ENCODE data around the gene ZBTB20.

The ZBTB20 gene

GRCh38 chr3:114427285-114428043, 719.6 kb downstream of the ZBTB20 start:
- DNase-seq = no peak

DNA sequence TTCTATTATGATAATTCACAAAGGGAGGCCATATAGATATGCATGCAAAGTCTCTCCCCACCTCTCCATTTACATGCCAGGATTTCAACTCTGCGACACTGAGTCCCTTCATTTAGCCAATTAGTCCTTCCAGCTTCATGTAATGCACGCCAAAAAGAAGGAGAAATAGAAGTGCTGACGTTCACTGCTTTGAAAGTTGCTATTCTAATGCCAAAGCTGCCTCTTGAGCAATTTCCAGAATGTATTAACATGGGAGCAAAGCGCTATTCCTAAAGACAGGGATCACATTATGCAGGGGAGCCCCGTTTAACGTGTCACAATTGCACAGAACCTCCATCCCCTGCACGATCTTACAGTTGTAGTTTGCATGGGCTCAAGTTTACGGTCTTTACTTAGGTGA, 722.8 kb downstream of the ZBTB20 start:
- DNase-seq = no peak

DNA sequence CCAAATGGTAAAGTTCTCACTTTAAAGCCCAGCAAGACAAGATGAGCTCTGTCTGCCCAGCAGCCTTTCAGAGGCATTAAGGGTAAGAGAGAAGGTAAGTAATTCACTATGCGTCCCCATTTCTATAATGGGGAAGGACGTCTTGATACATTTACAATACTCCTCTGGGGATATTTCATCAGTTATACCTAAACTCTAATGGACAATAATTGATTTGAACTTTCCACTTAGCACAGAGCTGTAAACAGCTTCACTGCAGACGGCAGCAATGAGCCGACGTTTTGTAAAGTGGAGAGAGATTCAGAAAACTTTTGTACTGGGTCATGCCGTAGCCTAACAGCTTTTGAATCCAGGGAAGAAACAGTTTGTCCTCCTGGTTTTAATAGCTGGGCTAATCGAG, 725.9 kb downstream of the ZBTB20 start:
- no peak for DNase-seq

DNA sequence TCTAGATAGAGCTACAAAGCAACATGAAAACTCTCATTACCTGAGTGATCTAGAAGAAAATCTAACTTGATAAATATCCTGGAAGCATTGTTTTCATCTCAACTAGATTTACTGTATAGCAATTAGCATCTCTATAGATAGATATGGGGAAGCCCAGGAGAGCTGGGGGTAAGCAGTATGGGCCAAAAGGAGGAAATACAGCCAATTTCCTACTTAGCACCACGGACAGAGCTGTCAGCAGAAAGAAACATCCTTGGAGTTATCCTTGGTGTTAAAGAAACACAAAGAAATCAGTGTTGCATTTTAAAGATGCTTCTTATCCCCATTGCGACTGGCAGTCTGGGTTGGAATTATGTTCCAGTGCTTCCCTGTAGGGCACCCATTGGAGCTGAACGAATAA, 727.0 kb downstream of the ZBTB20 start:
- DNase-seq = no peak

- DNase-seq = no peak
Measured at GRCh38 chr3:114418724-114419543, 728.2 kb downstream of the ZBTB20 start.

DNA sequence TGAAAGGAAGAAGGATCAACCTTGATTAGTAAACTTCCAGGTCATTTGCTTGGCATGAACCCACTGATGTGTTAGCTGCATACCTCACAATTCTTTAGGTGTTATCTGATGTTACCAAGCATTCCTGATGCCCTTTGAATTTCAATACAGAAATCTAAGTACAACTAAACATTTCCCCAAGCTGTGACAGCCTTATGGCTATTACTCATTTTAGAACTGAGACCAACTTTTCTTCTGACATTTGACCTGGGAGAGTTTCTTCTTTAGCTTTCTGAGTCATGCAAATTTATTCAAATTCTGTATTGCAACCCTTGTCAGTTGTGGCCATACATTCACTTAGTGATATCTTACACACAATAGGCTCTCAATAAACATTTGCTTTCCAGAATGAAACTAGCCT, 729.0 kb downstream of the ZBTB20 start:
- DNase-seq = no peak

- DNase-seq = no peak
Measured at GRCh38 chr3:114417675-114418074, 729.4 kb downstream of the ZBTB20 start.

- no peak for DNase-seq
Measured at GRCh38 chr3:114417265-114417664, 729.8 kb downstream of the ZBTB20 start.

- no peak for DNase-seq
Measured at GRCh38 chr3:114411811-114412803, 735.0 kb downstream of the ZBTB20 start.

- no peak for DNase-seq
Measured at GRCh38 chr3:114411190-114411668, 735.9 kb downstream of the ZBTB20 start.

DNA sequence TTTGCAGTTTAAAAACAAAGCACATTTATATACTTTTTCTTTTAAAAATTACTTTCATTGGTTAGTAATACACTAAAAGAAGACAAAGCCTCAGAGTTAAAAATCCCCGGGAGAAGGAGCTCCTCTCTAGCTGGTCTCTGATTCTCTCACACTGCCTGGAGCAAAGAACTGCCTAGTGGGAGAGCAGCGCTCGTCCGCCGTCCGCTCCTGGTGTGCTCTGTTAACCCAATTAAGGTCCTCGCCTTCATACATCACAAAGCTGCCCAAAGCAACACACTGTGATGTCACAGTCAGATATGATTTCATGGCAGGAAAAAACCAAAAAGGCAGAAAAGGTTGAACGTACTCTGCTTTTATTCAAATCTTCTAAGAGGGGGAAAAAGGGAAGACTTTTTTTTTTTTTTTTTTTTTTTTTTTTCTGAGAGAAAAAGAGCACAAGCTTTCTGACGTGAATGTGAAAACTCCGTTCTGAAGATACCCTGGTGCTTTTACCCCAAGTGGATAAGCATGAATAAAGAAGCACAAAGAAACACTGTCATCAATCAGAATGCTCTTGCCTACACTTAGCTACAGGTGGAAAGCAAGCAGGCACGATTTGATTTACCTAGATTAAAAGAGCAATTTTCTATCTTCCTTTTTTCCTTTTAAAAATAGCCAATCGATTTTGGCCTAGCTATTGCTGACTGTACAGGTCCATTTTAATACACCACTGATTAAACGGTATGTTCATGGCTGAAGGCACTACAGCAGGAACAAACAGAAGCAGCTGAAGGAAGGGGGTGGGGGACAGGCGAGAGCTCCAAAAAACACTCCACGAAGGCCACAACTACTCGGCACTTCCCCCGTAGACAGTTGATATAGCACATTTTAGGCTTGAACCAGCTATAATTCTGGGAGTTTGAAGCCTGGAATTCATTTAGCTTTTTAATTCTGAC, 738.1 kb downstream of the ZBTB20 start:
- no peak for DNase-seq

- DNase-seq = no peak
Measured at GRCh38 chr3:114406922-114407321, 740.2 kb downstream of the ZBTB20 start.

DNA sequence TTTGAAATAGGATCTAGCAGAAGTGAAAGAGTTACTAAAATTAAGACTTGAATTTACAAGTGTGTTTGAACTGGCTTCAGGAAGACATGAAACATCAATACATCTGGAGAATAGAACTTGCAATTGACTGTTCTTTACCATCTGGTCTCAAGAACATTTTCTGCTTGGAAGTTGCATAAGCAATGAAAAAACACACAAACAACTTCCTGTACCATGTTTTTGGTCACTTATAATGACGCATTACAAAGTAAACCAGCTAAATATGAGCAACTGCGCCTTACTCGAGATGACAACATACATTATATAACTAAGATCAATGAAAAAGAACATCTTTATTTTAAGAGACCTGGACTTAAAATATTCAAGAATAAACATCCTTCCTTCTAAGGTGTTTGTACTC, 740.8 kb downstream of the ZBTB20 start:
- DNase-seq = no peak

DNA sequence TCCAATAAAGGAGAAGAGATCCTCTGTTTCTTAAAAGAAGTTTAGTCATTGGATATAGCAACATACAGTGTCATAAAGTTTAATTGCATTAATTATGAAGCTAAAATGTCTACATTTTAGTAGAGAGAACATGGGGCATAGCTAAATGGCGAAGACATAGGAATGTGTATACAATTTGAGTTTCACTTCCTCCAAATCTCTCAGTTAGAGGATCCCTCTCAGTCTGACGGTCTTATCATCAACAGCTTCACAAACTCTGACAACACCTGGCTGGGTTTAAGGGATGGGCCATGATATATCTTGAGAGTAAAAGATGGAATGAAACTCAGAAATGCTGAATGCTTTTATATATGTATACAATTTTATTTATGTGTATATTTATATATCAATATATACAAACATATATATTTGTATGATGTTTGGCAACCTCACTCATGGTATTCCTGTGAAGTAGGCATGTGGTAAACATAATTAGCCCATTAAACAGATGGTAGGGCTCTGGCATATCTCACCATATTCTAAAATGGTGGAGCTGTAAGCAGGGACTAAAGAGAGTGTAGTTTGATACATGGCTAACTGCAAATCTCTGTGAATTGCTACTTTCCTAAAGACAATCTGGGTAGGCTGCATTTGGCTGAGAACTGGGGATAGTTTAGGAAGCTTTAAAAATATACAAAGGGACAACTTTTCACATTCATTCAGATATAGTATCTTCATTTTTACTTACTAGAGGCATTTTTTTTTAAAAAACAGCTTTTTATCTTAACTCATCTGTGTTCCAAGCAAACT, 741.7 kb downstream of the ZBTB20 start:
- DNase-seq = no peak

DNA sequence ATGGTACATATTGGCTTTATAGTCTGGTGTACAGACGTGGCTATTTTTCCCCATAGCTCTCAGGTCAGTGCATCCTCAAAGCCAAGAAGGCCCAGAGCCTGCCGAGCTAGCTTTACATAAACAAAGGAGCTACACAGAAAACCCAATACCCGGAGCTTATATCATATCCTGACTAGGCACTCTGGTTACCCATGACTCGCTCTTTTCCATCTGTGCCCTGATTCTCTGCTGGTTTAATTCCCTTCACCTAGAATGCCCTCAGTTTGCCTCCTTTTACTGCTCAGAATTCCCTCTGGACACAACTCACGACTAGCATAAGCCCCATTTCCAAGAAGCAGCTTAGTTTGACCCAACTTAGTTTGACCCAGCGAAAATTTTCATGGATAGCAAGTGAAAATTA, 742.5 kb downstream of the ZBTB20 start:
- no peak for DNase-seq

DNA sequence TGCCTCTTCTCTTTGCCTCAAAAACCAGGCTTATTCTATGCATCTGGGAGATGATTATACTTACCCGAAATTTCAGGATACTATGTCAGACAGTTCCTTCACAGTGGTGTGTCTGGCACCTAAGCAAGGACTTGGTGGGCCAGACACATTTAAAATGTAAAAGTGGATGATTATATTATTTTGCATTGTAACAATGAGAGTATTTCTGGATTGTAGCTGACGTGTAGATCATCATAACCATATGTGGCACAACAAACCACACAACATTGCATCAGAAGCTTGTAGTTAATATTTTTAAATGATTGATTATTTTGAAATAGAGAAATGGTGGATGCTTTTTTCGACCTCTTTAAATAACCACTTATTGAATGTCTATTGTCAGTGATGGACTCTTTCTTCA, 744.2 kb downstream of the ZBTB20 start:
- DNase-seq = no peak

DNA sequence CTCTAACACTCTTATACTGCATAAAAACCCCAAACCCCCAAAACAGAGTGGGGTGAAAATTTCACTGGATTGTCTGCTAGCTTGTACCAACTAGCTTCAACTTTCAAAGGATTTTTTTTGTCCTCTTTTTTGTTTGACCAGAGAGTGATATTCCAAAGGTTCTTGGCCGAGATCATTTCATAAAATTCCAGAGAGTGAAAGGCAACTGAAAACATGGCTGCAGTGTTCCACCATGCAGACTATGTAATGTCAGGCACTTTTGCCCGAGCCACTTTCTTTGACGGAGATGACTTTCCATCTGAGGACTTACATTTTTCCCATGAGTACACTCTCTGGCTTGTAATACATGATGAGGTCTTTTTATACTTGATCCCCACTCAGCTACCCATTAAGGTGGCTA, 745.7 kb downstream of the ZBTB20 start:
- no peak for DNase-seq

GRCh38 chr3:114400371-114400770, 746.7 kb downstream of the ZBTB20 start:
- no peak for DNase-seq

- no peak for DNase-seq
Measured at GRCh38 chr3:114394551-114394950, 752.5 kb downstream of the ZBTB20 start.

GRCh38 chr3:114393367-114394072, 753.6 kb downstream of the ZBTB20 start:
- DNase-seq = no peak
